ENCODE results near the gene EFHC2.
A peak's percentile ranks its signal among the peaks of the same experiment; 100 is the strongest.
"Not testable (repeated sequence)": the region's sequence is repeated elsewhere in the genome, so short reads cannot be mapped to it uniquely, and the experiment has no call there.

EFHC2 gene

DNA sequence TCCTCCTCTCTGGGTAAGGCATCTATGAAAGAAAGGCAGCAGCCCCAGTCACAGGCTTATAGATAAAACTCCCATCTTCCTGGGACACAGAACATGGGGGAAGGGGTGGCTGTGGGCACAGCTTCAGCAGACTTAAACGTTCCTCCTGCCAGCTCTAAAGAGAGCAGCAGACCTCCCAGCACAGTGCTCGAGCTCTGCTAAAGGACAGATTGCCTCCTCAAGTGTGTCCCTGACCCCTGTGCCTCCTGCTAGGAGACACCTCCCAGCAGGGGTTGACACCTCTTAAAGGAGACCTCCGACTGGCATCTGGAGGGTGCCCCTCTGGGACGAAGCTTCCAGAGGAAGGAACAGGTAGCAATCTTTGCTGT is 89.9 kb downstream of the EFHC2 start:
- H3K4me3 ChIP-seq (ENCODE audit: low read depth in 1 of 2, low read length in 2 of 2): peak overlapping the region in 1 of 2 donors; percentile 24

DNA sequence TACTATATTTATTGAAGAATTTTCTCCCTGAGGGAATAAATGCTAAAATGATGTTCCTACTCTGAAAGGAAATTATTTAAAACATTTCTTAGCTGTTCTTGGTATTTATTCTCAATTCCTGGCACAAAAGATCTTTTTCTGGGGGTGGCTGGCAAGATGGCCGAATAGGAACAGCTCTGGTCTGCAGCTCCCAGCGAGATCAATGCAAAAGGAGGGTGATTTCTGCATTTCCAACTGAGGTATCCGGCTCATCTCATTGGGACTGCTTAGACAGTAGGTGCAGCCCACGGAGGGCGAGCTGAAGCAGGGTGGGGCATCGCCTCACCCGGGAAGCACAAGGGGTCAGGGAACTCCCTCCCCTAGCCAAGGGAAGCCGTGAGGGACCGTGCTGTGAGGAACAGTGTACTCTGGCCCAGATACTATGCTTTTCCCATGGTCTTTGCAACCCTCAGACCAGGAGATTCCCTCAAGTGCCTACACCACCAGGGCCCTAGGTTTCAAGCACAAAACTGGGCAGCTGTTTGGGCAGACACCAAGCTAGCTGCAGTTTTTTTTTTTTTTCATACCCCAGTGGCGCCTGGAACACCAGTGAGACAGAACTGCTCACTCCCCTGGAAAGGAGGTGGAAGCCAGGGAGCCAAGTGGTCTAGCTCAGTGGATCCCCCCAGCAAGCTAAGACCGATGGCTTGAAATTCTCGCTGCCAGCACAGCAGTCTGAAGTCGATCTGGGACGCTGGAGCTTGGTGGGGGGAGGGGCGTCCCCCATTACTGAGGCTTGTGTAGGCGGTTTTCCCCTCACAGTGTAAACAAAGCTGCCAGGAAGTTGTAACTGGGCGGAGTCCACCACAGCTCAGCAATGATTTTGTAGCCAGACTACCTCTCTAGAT is 90.5 kb downstream of the EFHC2 start:
- H3K36me3 ChIP-seq (ENCODE audit: control insufficient read depth in 1 of 2, insufficient read depth in 2 of 2, low read length in 2 of 2); H3K4me1 ChIP-seq (ENCODE audit: control insufficient read depth in 1 of 2, insufficient read depth in 2 of 2, low read length in 2 of 2); H3K27ac ChIP-seq (ENCODE audit: low read length); H3K27me3 ChIP-seq (ENCODE audit: low read depth, low read length); H3K9me3 ChIP-seq (ENCODE audit: control insufficient read depth in 1 of 2, low read length in 2 of 2): not testable (repeated sequence)
- peak overlapping the region in 1 of 2 donors; percentile 24 for H3K4me3 ChIP-seq (ENCODE audit: low read depth in 1 of 2, low read length in 2 of 2)

More for the DNA sequence above, 89.9 kb downstream of the EFHC2 start:
- Histone ChIP-seq H3K27me3 (ENCODE audit: low read depth, low read length) (no peaks in the 10 kb centered on the region), H3K9me3 (ENCODE audit: control insufficient read depth in 1 of 2, low read length in 2 of 2) (no peaks in the 10 kb centered on the region), H3K27ac (ENCODE audit: low read length) (no peak overlapping the region), H3K4me1 (ENCODE audit: control insufficient read depth in 1 of 2, insufficient read depth in 2 of 2, low read length in 2 of 2) (peaks cover 0 to 5% of the 10 kb centered on the region in 2 donors), H3K36me3 (ENCODE audit: control insufficient read depth in 1 of 2, insufficient read depth in 2 of 2, low read length in 2 of 2) (no peaks in the 10 kb centered on the region)

DNA sequence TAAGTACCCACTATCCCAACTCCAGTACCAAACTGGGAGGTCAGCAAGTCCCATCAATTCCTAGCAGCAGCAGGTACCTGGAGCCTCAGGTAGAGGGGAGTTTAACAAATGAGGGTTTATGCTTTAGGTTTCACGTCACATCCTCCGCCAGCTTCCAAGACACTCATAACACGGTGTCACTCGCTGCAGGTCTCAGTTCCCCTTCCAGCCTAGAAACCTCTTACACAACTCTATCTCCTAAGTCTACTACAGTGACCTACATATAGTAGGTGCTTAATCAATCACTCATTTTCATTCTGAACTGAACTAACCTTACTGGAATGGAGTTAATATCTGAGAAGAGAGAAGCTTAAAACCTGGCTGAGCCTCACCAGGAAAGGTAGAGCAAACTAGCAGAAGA is 96.0 kb downstream of the EFHC2 start:
- no peak overlapping the region for H3K4me3 ChIP-seq (ENCODE audit: low read depth in 1 of 2, low read length in 2 of 2)
- no peak overlapping the region for H3K27ac ChIP-seq (ENCODE audit: low read length)
- no peaks in the 10 kb centered on the region for H3K36me3 ChIP-seq (ENCODE audit: control insufficient read depth in 1 of 2, insufficient read depth in 2 of 2, low read length in 2 of 2)
- no peaks in the 10 kb centered on the region for H3K27me3 ChIP-seq (ENCODE audit: low read depth, low read length)
- no peaks in the 10 kb centered on the region for H3K9me3 ChIP-seq (ENCODE audit: control insufficient read depth in 1 of 2, low read length in 2 of 2)
- H3K4me1 ChIP-seq (ENCODE audit: control insufficient read depth in 1 of 2, insufficient read depth in 2 of 2, low read length in 2 of 2): no peaks in the 10 kb centered on the region

DNA sequence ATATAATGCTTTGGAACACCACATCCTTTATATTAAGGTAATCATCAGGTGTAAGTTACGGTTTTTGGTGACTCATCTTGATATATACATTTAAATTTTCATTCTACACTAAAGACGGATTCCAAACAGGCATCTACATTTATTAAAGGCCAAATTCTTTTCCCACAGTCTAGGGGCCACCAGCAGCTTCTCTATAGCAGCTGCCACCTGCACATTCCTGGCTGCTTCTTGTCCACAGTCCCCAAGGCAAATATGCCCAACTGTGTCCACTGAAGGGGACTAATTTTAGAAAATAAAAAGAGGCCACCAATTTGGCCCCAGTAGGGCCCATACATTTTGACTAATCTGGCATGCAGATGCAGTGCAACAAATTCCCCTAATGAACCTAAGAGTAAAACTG is 96.6 kb downstream of the EFHC2 start:
- Histone ChIP-seq H3K4me3 (ENCODE audit: low read depth in 1 of 2, low read length in 2 of 2) (no peak overlapping the region), H3K27ac (ENCODE audit: low read length) (no peak overlapping the region), H3K9me3 (ENCODE audit: control insufficient read depth in 1 of 2, low read length in 2 of 2) (no peaks in the 10 kb centered on the region), H3K27me3 (ENCODE audit: low read depth, low read length) (no peaks in the 10 kb centered on the region), H3K4me1 (ENCODE audit: control insufficient read depth in 1 of 2, insufficient read depth in 2 of 2, low read length in 2 of 2) (no peaks in the 10 kb centered on the region), H3K36me3 (ENCODE audit: control insufficient read depth in 1 of 2, insufficient read depth in 2 of 2, low read length in 2 of 2) (no peaks in the 10 kb centered on the region)

DNA sequence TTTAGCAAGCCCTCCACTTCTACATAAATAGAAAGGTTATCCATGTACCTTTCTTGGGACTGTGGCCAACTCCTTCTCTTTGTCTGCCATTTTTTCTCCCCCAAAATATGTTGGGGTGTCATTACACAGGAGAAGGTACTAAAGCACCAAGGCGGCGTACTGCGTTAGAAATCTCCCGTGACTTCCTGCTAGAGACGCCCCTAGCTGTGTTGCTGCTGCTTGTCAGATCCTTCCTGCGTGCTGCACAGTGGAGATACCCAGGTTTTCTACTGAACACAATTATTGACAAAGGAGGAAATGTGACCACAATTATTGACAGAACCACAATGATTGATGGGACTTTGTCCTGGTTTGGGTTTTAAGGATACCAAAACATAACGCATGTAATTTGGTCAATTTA is 97.7 kb downstream of the EFHC2 start:
- no peaks in the 10 kb centered on the region for H3K9me3 ChIP-seq (ENCODE audit: control insufficient read depth in 1 of 2, low read length in 2 of 2)
- no peaks in the 10 kb centered on the region for H3K36me3 ChIP-seq (ENCODE audit: control insufficient read depth in 1 of 2, insufficient read depth in 2 of 2, low read length in 2 of 2)
- H3K27me3 ChIP-seq (ENCODE audit: low read depth, low read length): no peaks in the 10 kb centered on the region
- H3K4me1 ChIP-seq (ENCODE audit: control insufficient read depth in 1 of 2, insufficient read depth in 2 of 2, low read length in 2 of 2): no peaks in the 10 kb centered on the region
- no peak overlapping the region for H3K27ac ChIP-seq (ENCODE audit: low read length)
- no peak overlapping the region for H3K4me3 ChIP-seq (ENCODE audit: low read depth in 1 of 2, low read length in 2 of 2)

DNA sequence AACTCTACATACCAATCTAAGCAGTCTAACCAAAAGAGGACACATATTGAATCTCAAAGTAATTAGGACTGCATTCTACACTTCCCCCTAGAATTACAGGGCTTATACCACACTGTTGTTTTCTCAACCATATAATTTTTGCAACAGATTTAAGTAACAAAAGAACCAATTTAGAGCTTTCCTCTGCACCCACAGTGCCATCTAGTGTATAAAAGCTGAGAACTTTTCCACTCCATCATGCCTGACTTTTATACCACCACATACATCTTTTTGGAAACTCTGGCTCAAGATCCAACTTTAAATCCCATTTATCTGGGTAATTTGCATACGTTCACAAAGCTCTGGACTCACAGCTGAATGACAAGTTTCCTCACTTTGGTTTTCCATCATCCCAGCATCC is 99.5 kb downstream of the EFHC2 start:
- Histone ChIP-seq H3K27me3 (ENCODE audit: low read depth, low read length) (no peaks in the 10 kb centered on the region), H3K27ac (ENCODE audit: low read length) (no peak overlapping the region), H3K36me3 (ENCODE audit: control insufficient read depth in 1 of 2, insufficient read depth in 2 of 2, low read length in 2 of 2) (no peaks in the 10 kb centered on the region), H3K4me3 (ENCODE audit: low read depth in 1 of 2, low read length in 2 of 2) (no peak overlapping the region), H3K4me1 (ENCODE audit: control insufficient read depth in 1 of 2, insufficient read depth in 2 of 2, low read length in 2 of 2) (no peaks in the 10 kb centered on the region), H3K9me3 (ENCODE audit: control insufficient read depth in 1 of 2, low read length in 2 of 2) (no peaks in the 10 kb centered on the region)

DNA sequence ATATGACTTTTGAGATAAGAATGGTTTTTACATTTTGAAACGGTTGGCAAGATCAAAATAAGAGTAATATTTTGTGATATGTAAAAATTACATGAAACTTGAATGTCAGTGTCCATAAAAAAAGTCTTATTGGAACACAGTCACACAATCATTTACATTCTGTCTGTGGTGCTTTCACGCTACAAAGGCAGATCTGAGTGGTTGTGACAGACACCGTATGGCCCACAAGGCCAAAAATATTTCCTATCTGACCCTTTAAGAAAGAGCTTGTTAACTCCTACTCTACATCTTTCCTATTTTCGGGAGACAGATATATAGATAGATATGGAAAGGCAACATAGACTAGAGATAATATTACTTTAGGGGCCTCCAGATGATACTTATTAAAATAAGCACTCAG is 101.9 kb downstream of the EFHC2 start:
- Histone ChIP-seq H3K27me3 (ENCODE audit: low read depth, low read length) (no peaks in the 10 kb centered on the region), H3K27ac (ENCODE audit: low read length) (no peak overlapping the region), H3K9me3 (ENCODE audit: control insufficient read depth in 1 of 2, low read length in 2 of 2) (no peaks in the 10 kb centered on the region), H3K4me3 (ENCODE audit: low read depth in 1 of 2, low read length in 2 of 2) (no peak overlapping the region), H3K4me1 (ENCODE audit: control insufficient read depth in 1 of 2, insufficient read depth in 2 of 2, low read length in 2 of 2) (no peaks in the 10 kb centered on the region), H3K36me3 (ENCODE audit: control insufficient read depth in 1 of 2, insufficient read depth in 2 of 2, low read length in 2 of 2) (no peaks in the 10 kb centered on the region)

DNA sequence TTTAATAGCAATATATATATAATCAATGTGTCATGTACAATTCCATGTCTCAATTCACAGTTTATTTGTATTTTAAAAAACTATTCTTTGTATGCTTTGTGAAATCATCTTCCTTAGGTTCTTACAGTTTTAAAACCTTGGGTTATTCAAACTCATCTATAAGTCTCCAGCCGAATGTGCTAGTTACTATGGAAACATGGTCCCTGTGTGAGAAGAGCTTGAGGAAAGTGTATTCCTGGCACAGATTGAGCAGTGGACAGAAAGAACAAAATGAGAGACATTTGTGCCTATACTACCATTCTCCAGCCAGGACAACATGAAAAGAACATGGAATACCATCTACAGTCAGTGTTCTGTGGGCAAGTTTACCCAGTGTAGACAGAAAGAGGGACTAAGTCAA is 103.4 kb downstream of the EFHC2 start:
- H3K27ac ChIP-seq (ENCODE audit: low read length): no peak overlapping the region
- no peaks in the 10 kb centered on the region for H3K4me1 ChIP-seq (ENCODE audit: control insufficient read depth in 1 of 2, insufficient read depth in 2 of 2, low read length in 2 of 2)
- H3K27me3 ChIP-seq (ENCODE audit: low read depth, low read length): no peaks in the 10 kb centered on the region
- H3K4me3 ChIP-seq (ENCODE audit: low read depth in 1 of 2, low read length in 2 of 2): no peak overlapping the region
- no peaks in the 10 kb centered on the region for H3K9me3 ChIP-seq (ENCODE audit: control insufficient read depth in 1 of 2, low read length in 2 of 2)
- no peaks in the 10 kb centered on the region for H3K36me3 ChIP-seq (ENCODE audit: control insufficient read depth in 1 of 2, insufficient read depth in 2 of 2, low read length in 2 of 2)

DNA sequence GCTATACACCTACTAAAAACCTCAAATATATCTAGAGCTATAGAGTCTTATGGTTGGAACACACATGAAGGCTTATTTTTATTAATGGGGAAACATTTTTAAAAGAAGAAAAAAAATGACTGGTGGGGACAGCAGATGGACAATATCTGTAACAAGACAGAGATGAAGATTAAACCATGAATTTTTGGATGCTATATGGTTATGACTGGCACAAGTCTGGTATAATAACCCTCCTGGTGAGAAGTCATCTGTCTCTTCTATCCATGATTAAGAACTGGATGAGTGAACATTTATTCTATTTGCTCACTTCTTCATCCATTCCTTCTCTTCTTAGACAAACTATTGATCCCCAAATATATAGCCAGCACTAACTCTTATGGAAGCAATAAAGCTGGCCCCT is 104.4 kb downstream of the EFHC2 start:
- H3K27ac ChIP-seq (ENCODE audit: low read length): no peak overlapping the region
- H3K36me3 ChIP-seq (ENCODE audit: control insufficient read depth in 1 of 2, insufficient read depth in 2 of 2, low read length in 2 of 2): no peaks in the 10 kb centered on the region
- no peaks in the 10 kb centered on the region for H3K27me3 ChIP-seq (ENCODE audit: low read depth, low read length)
- no peaks in the 10 kb centered on the region for H3K4me1 ChIP-seq (ENCODE audit: control insufficient read depth in 1 of 2, insufficient read depth in 2 of 2, low read length in 2 of 2)
- no peak overlapping the region for H3K4me3 ChIP-seq (ENCODE audit: low read depth in 1 of 2, low read length in 2 of 2)
- no peaks in the 10 kb centered on the region for H3K9me3 ChIP-seq (ENCODE audit: control insufficient read depth in 1 of 2, low read length in 2 of 2)

DNA sequence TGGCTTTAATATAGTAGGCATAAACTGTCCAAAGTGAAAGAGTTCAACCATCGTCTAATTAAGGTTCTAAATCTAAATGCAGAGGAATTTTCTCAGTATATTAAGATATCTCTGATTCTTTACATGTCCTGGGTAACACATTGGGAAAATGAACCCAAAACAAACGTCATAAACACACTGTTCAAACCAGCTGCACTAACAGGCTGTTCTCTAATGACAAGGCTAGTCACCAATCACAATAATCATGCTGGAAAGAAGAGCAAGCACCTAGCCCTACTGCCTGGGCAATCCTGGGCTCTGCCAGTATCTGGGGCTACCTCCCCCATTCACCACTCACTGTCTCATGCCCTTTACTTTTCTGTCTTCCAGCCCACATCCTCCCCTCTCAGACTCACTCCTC is 107.9 kb downstream of the EFHC2 start:
- Histone ChIP-seq H3K36me3 (ENCODE audit: control insufficient read depth in 1 of 2, insufficient read depth in 2 of 2, low read length in 2 of 2) (no peaks in the 10 kb centered on the region), H3K27me3 (ENCODE audit: low read depth, low read length) (no peaks in the 10 kb centered on the region), H3K4me1 (ENCODE audit: control insufficient read depth in 1 of 2, insufficient read depth in 2 of 2, low read length in 2 of 2) (no peaks in the 10 kb centered on the region), H3K4me3 (ENCODE audit: low read depth in 1 of 2, low read length in 2 of 2) (no peak overlapping the region), H3K9me3 (ENCODE audit: control insufficient read depth in 1 of 2, low read length in 2 of 2) (no peaks in the 10 kb centered on the region), H3K27ac (ENCODE audit: low read length) (no peak overlapping the region)

DNA sequence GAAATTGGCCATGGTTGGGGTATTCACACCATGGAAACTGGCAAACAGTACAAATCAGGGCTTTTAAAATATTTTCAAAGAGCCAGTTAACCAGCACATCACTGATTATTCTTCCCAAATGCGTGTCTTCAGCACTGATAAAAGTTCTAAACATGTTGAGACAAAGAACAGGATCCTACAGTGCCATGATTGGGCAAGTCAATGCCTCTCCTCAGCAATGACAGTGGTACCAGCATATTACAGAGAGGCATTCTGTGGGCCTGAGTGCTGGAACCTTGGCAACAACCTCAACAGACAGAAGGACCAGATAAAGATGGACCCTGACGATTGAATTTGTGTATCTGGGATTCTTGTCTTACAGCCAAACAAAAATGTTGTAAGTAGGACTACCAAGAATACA is 108.9 kb downstream of the EFHC2 start:
- Histone ChIP-seq H3K9me3 (ENCODE audit: control insufficient read depth in 1 of 2, low read length in 2 of 2) (no peaks in the 10 kb centered on the region), H3K4me1 (ENCODE audit: control insufficient read depth in 1 of 2, insufficient read depth in 2 of 2, low read length in 2 of 2) (no peaks in the 10 kb centered on the region), H3K27ac (ENCODE audit: low read length) (no peak overlapping the region), H3K4me3 (ENCODE audit: low read depth in 1 of 2, low read length in 2 of 2) (no peak overlapping the region), H3K36me3 (ENCODE audit: control insufficient read depth in 1 of 2, insufficient read depth in 2 of 2, low read length in 2 of 2) (no peaks in the 10 kb centered on the region), H3K27me3 (ENCODE audit: low read depth, low read length) (no peaks in the 10 kb centered on the region)

DNA sequence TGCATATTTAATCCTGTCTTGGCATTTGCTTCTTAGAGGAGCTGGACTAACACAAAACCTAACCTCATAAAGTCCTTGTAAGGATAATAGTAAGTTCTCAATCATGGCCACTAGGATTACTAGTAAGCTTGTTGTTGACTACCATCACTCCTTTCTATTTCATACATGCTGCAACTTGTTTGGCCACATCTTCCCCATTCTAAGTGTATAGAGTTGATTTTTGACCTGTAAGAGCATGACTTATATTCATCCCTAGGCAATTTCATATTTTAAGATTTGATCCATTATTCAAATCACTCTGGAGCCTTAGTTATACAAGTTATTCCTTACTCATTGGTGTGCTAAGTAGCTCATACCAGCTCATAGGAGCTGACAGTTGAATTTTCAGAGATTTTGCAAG is 109.4 kb downstream of the EFHC2 start:
- Histone ChIP-seq H3K9me3 (ENCODE audit: control insufficient read depth in 1 of 2, low read length in 2 of 2) (no peaks in the 10 kb centered on the region), H3K4me1 (ENCODE audit: control insufficient read depth in 1 of 2, insufficient read depth in 2 of 2, low read length in 2 of 2) (no peaks in the 10 kb centered on the region), H3K36me3 (ENCODE audit: control insufficient read depth in 1 of 2, insufficient read depth in 2 of 2, low read length in 2 of 2) (no peaks in the 10 kb centered on the region), H3K27ac (ENCODE audit: low read length) (no peak overlapping the region), H3K27me3 (ENCODE audit: low read depth, low read length) (no peaks in the 10 kb centered on the region), H3K4me3 (ENCODE audit: low read depth in 1 of 2, low read length in 2 of 2) (no peak overlapping the region)
